PC-9 (cell line): Measurements from ENCODE around the gene SKIC2. TPM values are rescaled to one million over a fixed set of nuclear protein-coding genes. Genes with fewer than 3 reads are reported as not detected.
"Not testable (repeated sequence)": the region's sequence is repeated elsewhere in the genome, so short reads cannot be mapped to it uniquely, and the experiment has no call there.

Experiments used
- Bru-seq: library from RNA; stranded (reverse); fragments of 400-500 nt; gene quantifications from one replicate; lab custom pipeline; 2021; lab: Mats Ljungman, UMichigan
- BruChase-seq, 2 experiments: library from RNA; stranded (reverse); fragments of 400-500 nt; gene quantifications; one replicate each; lab custom pipeline; 2021; lab: Mats Ljungman, UMichigan
- BruUV-seq: library from RNA; stranded (reverse); fragments of 400-500 nt; replicated peaks from 2 replicates; lab custom pipeline; 2021; lab: Mats Ljungman, UMichigan
- CTCF ChIA-PET: fragments of 300-600 bp; sonication (Branson Sonifier 250); formaldehyde crosslinking; loops from one replicate; lab custom pipeline; 2022; ENCODE audit warnings: antibody characterized with exemption; lab: Charles Lee
- POLR2A ChIA-PET: fragments of 300-600 bp; sonication (Branson Sonifier 250); formaldehyde crosslinking; loops from one replicate; lab custom pipeline; 2022; ENCODE audit warnings: antibody characterized with exemption; ENCODE audit not compliant: unreplicated experiment; lab: Charles Lee
- DNase-seq, 2 experiments: peaks; one replicate each; pipeline versions ENCODE4 v3.0.0 to v3.0.0-alpha.2; 2015 to 2022; ENCODE audit warnings: mixed read lengths in 1 of 2
- H2AFZ ChIP-seq: fragments of 200-600 bp; sonication (generic); 2 replicates; pipeline ENCODE4 v1.8.1; 2017; ENCODE audit warnings: antibody characterized with exemption
- H3F3A ChIP-seq: fragments of 200-600 bp; sonication (generic); 2 replicates; pipeline ENCODE4 v1.8.1; 2017; ENCODE audit warnings: antibody characterized with exemption, mild to moderate bottlenecking, low read depth; ENCODE audit not compliant: insufficient read depth
- H3K27ac ChIP-seq: fragments of 200-600 bp; sonication (generic); 2 replicates; pipeline ENCODE4 v1.6.1; 2016; ENCODE audit warnings: mixed run types
- H3K27me3 ChIP-seq: fragments of 200-600 bp; sonication (generic); 2 replicates; pipeline ENCODE4 v1.6.1; 2016; ENCODE audit warnings: low read depth, mixed run types; ENCODE audit not compliant: insufficient read depth
- H3K36me3 ChIP-seq: fragments of 200-600 bp; sonication (generic); 2 replicates; pipeline ENCODE4 v1.6.1; 2016; ENCODE audit warnings: low read depth, mixed run types
- H3K4me1 ChIP-seq: fragments of 200-600 bp; sonication (generic); replicated peaks from 2 replicates; pipeline ENCODE4 v1.6.1; 2016; ENCODE audit warnings: mixed run types; ENCODE audit not compliant: insufficient read depth
- H3K4me2 ChIP-seq: fragments of 200-600 bp; sonication (generic); 2 replicates; pipeline ENCODE4 v1.6.1; 2017; ENCODE audit warnings: mixed run types
- H3K4me3 ChIP-seq: fragments of 200-600 bp; sonication (generic); 2 replicates; pipeline ENCODE4 v1.6.1; 2016; ENCODE audit warnings: mixed run types
- H3K79me2 ChIP-seq: fragments of 200-600 bp; sonication (generic); 2 replicates; pipeline ENCODE4 v1.6.1; 2017; ENCODE audit warnings: low read depth, mixed run types
- H3K9me2 ChIP-seq: fragments of 200-600 bp; sonication (generic); 2 replicates; pipeline ENCODE4 v1.8.1; 2017; ENCODE audit warnings: mild to moderate bottlenecking; ENCODE audit not compliant: insufficient read depth
- H3K9me3 ChIP-seq: fragments of 200-600 bp; sonication (generic); 2 replicates; pipeline ENCODE4 v1.8.1; 2016; ENCODE audit warnings: low read depth; ENCODE audit not compliant: insufficient read depth
- H4K20me1 ChIP-seq: fragments of 200-600 bp; sonication (generic); 2 replicates; pipeline ENCODE4 v1.8.1; 2017; ENCODE audit not compliant: insufficient read depth
- EZH2 ChIP-seq: fragments of 200-600 bp; sonication (generic); IDR thresholded peaks from 2 replicates; pipeline ENCODE4 v1.8.0; 2017; ENCODE audit warnings: antibody characterized with exemption, low read depth
- intact Hi-C: fragments of 100-400 bp; cut with micrococcal nuclease; formaldehyde crosslinking; loops from one replicate; pipeline ENCODE4 v1.10.0; 2022; ENCODE audit not compliant: unreplicated experiment
- long read RNA-seq: library from polyadenylated mRNA; stranded (forward); transcript quantifications from one replicate; pipeline ENCODE4 v2.0.0, GENCODE V29; 2022
- total RNA-seq: library from RNA; stranded (reverse); gene quantifications from 2 replicates; pipeline ENCODE4 v1.2.3, GENCODE V29; 2021
- TF ChIP-seq, protein P1 (sequence below): fragments of 200-600 bp; sonication (generic); conservative IDR thresholded peaks from 2 replicates; pipeline ENCODE4 v1.6.1; 2017; ENCODE audit warnings: mixed run types, antibody characterized with exemption, mild to moderate bottlenecking, moderate library complexity

SKIC2 gene
- total RNA-seq: 67.9 and 86.0 TPM in 2 replicates
- Bru-seq, nascent RNA: percentile 63 among the genes with signal in this experiment
- percentile 63 among the genes with signal in this experiment for BruChase-seq, experiment 1, labeled RNA remaining after a 2-hour chase
- percentile 82 among the genes with signal in this experiment for BruChase-seq, experiment 2, labeled RNA remaining after a 6-hour chase
- long read RNA-seq, transcript SKIV2L-201 (28 exons, 3,894 nt): major isoform, 28 of 52 reads
- long read RNA-seq, partial matches to known transcripts: 19 of 52 reads
- long read RNA-seq, other reads (novel, unspliced or antisense): 5 of 52 reads

GRCh38 chr6:31958741-31959739 is at the start of gene SKIC2, which contains the start of gene NELFE:
Gene SKIC2, plus strand, starts transcription at chr6:31959175. Its CDS starts 18 bp downstream, at chr6:31959193.
Gene NELFE, minus strand, starts transcription at chr6:31958971. Its CDS starts 525 bp downstream, at chr6:31958446.
- intact Hi-C loops: loop anchor here (1.0 to 10.0 kb wide), 3 partner anchors 13 to 412 kb away; partner anchors contain the start of genes ATP6V1G2, DXO, NFKBIL1 and VWA7
- ChIA-PET CTCF (interaction anchor here (0.5 to 0.6 kb wide), 2 partner anchors 97 to 418 kb away, joined by 3 to 4 read pairs; partner anchors contain the start of gene NEU1), POLR2A (interaction anchor here (0.6 to 1.1 kb wide), 3 partner anchors 21 to 496 kb away, joined by 4 to 9 read pairs (median 4); no protein-coding TSS in a partner anchor)
- peaks cover 29% of the 10 kb centered on the region for H3K36me3 ChIP-seq
- no peaks in the 10 kb centered on the region for H3K9me3 ChIP-seq
- H3K9me2 ChIP-seq: no peaks in the 10 kb centered on the region
- H3F3A ChIP-seq: peaks cover 22% of the 10 kb centered on the region
- H3K4me1 ChIP-seq: peaks cover 12% of the 10 kb centered on the region
- TF ChIP-seq, protein P1, sequence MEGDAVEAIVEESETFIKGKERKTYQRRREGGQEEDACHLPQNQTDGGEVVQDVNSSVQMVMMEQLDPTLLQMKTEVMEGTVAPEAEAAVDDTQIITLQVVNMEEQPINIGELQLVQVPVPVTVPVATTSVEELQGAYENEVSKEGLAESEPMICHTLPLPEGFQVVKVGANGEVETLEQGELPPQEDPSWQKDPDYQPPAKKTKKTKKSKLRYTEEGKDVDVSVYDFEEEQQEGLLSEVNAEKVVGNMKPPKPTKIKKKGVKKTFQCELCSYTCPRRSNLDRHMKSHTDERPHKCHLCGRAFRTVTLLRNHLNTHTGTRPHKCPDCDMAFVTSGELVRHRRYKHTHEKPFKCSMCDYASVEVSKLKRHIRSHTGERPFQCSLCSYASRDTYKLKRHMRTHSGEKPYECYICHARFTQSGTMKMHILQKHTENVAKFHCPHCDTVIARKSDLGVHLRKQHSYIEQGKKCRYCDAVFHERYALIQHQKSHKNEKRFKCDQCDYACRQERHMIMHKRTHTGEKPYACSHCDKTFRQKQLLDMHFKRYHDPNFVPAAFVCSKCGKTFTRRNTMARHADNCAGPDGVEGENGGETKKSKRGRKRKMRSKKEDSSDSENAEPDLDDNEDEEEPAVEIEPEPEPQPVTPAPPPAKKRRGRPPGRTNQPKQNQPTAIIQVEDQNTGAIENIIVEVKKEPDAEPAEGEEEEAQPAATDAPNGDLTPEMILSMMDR: no peak
- no peak for TF ChIP-seq EZH2
- 0 out of 2 replicates have a peak within 1 kb of the TSS, but pooled peaks have one; percentile 40 for H3K27ac ChIP-seq
- H4K20me1 ChIP-seq: no peaks in the 10 kb centered on the region
- H3K4me3 ChIP-seq: peak within 1 kb of the TSS; percentile 95
- DNase-seq: peak; percentile 94 to 98
- H3K79me2 ChIP-seq: peaks cover 34% of the 10 kb centered on the region
- peak within 1 kb of the TSS; percentile 96 for H2AFZ ChIP-seq
- H3K4me2 ChIP-seq: peak within 1 kb of the TSS; percentile 93
- BruUV-seq: TSS peak; percentile 60
- no peaks in the 10 kb centered on the region for H3K27me3 ChIP-seq

DNA sequence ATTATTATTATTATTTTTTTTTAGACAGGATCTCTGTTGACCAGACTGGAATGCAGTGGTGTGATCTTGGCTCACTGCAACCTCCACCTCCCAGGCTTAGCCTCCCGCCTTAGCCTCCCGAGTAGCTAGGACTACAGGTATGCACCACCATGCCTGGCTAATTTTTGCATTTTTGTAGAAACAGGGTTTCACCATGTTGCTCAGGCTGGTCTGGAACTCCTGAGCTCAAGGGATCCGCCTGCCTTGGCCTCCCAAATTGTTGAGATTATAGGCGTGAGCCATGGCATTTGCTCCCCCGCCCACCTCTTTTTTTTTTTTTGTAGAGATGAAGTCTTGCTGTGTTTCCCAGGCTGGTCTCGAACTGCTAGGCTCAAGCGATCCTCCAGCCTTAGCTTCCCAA is 49.7 kb upstream of the SKIC2 start:
- not testable (repeated sequence) for H3K27ac ChIP-seq
- POLR2A ChIA-PET: interaction anchor here (0.6 kb wide), 2 partner anchors 138 to 221 kb away, joined by 3 to 6 read pairs; partner anchors contain the start of gene FKBPL

GRCh38 chr6:31911826-31912585 is 47.0 kb upstream of the SKIC2 start:
- Histone ChIP-seq H2AFZ (no peak overlapping the region), H4K20me1 (no peaks in the 10 kb centered on the region), H3K27me3 (no peaks in the 10 kb centered on the region), H3F3A (peaks cover 26% of the 10 kb centered on the region), H3K4me2 (no peak overlapping the region), H3K36me3 (no peaks in the 10 kb centered on the region), H3K9me2 (no peaks in the 10 kb centered on the region), H3K9me3 (no peaks in the 10 kb centered on the region), H3K79me2 (no peaks in the 10 kb centered on the region), H3K4me3 (no peak overlapping the region), H3K4me1 (peaks cover 20% of the 10 kb centered on the region; the same call in 1 of the 2 replicates), H3K27ac (peak overlapping the region; percentile 82; the same call in 1 of the 2 replicates)
- ChIA-PET CTCF (no interaction called here), POLR2A (no interaction called here)
- no TSS peak for BruUV-seq
- no peak for DNase-seq
- intact Hi-C loops: no loop called here
- TF ChIP-seq, protein P1: no peak
- no peak for TF ChIP-seq EZH2

More for the DNA sequence above, 49.7 kb upstream of the SKIC2 start:
- H3K9me2 ChIP-seq, H3K9me3 ChIP-seq, DNase-seq, BruUV-seq, H3K79me2 ChIP-seq, CTCF ChIA-PET, H4K20me1 ChIP-seq, H3K27me3 ChIP-seq, intact Hi-C loops, H3K36me3 ChIP-seq, H3K4me2 ChIP-seq, H3K4me3 ChIP-seq, H2AFZ ChIP-seq: not testable (repeated sequence)
- Histone ChIP-seq H3F3A (peaks cover 20% of the 10 kb centered on the region), H3K4me1 (peaks cover 23% of the 10 kb centered on the region; the same call in 1 of the 2 replicates)
